Loucy (cell line): Measurements from ENCODE around the gene TBC1D24.
"Not testable (repeated sequence)": the region's sequence is repeated elsewhere in the genome, so short reads cannot be mapped to it uniquely, and the experiment has no call there.

Experiments
- H2AFZ ChIP-seq: fragments of 200-600 bp; sonication (generic); 2 replicates; pipeline ENCODE4 v1.6.0; 2016; ENCODE audit warnings: antibody characterized with exemption, mild to moderate bottlenecking, low read length, moderate library complexity
- H3F3A ChIP-seq: fragments of 200-600 bp; 2 replicates; pipeline ENCODE4 v1.6.0; 2016; ENCODE audit warnings: antibody characterized with exemption, low read depth, mild to moderate bottlenecking
- H3K27me3 ChIP-seq: fragments of 200-600 bp; sonication (generic); 2 replicates; pipeline ENCODE4 v1.6.1; 2014; ENCODE audit warnings: low read length, mild to moderate bottlenecking; ENCODE audit not compliant: insufficient read depth, poor library complexity, severe bottlenecking
- H3K36me3 ChIP-seq: fragments of 200-600 bp; sonication (generic); 2 replicates; pipeline ENCODE4 v1.6.1; 2016; ENCODE audit warnings: low read length; ENCODE audit not compliant: insufficient read depth
- H3K4me1 ChIP-seq: fragments of 200-600 bp; sonication (generic); 2 replicates; pipeline ENCODE4 v1.5.1; 2014; ENCODE audit warnings: low read length, mild to moderate bottlenecking; ENCODE audit not compliant: insufficient read depth, poor library complexity, severe bottlenecking
- H3K4me2 ChIP-seq: fragments of 200-600 bp; sonication (generic); 2 replicates; pipeline ENCODE4 v1.6.0; 2014; ENCODE audit warnings: antibody characterized with exemption, low read length, low read depth, mild to moderate bottlenecking; ENCODE audit not compliant: poor library complexity, severe bottlenecking
- H3K4me3 ChIP-seq: fragments of 200-600 bp; sonication (generic); 2 replicates; pipeline ENCODE4 v1.5.1; 2014; ENCODE audit warnings: low read length, mild to moderate bottlenecking, mixed read lengths; ENCODE audit not compliant: poor library complexity, severe bottlenecking
- H3K79me2 ChIP-seq: fragments of 200-600 bp; sonication (generic); 2 replicates; pipeline ENCODE4 v1.6.1; 2014; ENCODE audit warnings: low read length; ENCODE audit not compliant: insufficient read depth
- H3K9ac ChIP-seq: fragments of 200-600 bp; sonication (generic); 2 replicates; pipeline ENCODE4 v1.6.0; 2014; ENCODE audit warnings: mild to moderate bottlenecking, low read depth, low read length, moderate library complexity; ENCODE audit not compliant: poor library complexity, severe bottlenecking
- H3K9me2 ChIP-seq: fragments of 200-600 bp; sonication (generic); replicated peaks from 2 replicates; pipeline ENCODE4 v1.6.1; 2016; ENCODE audit warnings: low read depth, low read length, mixed read lengths
- H3K9me3 ChIP-seq: fragments of 200-600 bp; sonication (generic); 2 replicates; pipeline ENCODE4 v1.6.1; 2014; ENCODE audit warnings: mild to moderate bottlenecking, antibody characterized with exemption, low read length, low read depth; ENCODE audit not compliant: insufficient read depth
- H4K20me1 ChIP-seq: fragments of 200-600 bp; sonication (generic); 2 replicates; pipeline ENCODE4 v1.6.0; 2014; ENCODE audit warnings: antibody characterized with exemption, low read length, mild to moderate bottlenecking; ENCODE audit not compliant: insufficient read depth, poor library complexity, severe bottlenecking

The TBC1D24 gene

DNA sequence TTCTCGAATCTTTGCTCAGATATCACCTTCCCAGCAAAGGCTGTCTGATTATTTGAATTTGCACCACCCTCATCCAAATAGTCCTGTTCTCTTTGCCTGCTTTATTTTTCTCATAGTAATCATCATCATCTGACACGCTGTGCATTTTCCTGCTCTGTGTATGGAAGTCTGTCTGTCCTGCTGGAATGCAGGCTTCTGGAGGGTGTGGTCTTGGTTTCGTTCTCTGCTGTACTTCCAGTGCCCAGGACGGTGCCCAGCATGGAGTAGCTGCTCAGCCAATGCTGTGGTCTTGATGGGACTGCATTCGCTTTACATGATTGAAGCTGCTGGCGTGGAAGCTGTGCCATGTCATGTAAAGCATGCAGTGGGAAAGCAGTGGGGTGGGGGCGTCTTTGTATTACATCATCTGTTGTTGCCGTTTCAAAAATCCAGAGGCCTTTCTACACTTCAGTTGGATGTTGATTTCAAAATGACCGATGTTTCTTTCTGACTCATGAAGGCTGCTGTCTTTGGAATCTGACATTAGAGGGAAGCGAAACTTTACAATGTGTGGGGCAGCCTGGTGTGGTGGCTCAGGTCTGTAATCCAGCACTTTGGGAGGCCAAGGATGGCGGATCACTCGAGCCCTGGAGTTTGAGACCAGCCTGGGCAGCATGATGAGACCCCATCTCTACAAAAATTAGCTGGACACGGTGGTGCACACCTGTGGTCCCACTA lies 79.9 kb downstream of the TBC1D24 start:
- H3K9me3 ChIP-seq, H3K4me3 ChIP-seq, H3K79me2 ChIP-seq, H3K9ac ChIP-seq, H2AFZ ChIP-seq, H4K20me1 ChIP-seq, H3K4me1 ChIP-seq, H3K36me3 ChIP-seq, H3K9me2 ChIP-seq, H3K27me3 ChIP-seq, H3K4me2 ChIP-seq, H3F3A ChIP-seq: not testable (repeated sequence)
